Mammary epithelial cell (primary cell): ENCODE measurements around the gene TCL1A.

Source experiments
- EZH2 ChIP-seq: IDR thresholded peaks from 2 replicates; pipeline ENCODE4 v1.6.1; 2012; ENCODE audit warnings: low read length, inconsistent platforms, borderline replicate concordance
- TF ChIP-seq, protein P1 (sequence below), 2 donors: IDR thresholded peaks in 1 of 2; conservative IDR thresholded peaks in 1 of 2; 2 replicates each; pipeline ENCODE4 v1.5.1; 2011 to 2012; ENCODE audit warnings: inconsistent platforms in 2 of 2, low read length in 2 of 2, mild to moderate bottlenecking in 2 of 2, control low read depth in 1 of 2, low read depth in 1 of 2; ENCODE audit not compliant: insufficient read depth in 1 of 2; ENCODE audit errors: extremely low read depth in 1 of 2

DNA sequence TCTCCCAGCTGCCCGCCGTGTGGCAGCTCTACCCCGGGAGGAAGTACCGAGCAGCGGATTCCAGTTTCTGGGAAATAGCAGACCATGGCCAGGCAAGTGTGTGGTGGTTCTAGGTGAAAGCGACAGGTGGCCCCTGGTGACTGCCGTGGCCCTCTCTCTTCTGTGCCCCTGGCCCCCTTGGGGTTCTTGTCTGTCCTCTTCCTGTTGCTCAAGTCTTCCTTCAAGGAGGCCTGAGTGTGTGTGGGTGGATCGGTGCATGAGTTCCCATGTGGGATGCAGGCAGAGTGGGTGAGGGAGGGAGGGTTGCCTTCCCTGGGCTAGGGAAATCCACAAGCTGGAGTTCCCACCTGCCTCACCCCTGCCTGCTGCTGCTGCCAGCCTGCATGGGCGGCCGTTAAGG lies 23.1 kb downstream of the TCL1A start:
- TF ChIP-seq, protein P1, sequence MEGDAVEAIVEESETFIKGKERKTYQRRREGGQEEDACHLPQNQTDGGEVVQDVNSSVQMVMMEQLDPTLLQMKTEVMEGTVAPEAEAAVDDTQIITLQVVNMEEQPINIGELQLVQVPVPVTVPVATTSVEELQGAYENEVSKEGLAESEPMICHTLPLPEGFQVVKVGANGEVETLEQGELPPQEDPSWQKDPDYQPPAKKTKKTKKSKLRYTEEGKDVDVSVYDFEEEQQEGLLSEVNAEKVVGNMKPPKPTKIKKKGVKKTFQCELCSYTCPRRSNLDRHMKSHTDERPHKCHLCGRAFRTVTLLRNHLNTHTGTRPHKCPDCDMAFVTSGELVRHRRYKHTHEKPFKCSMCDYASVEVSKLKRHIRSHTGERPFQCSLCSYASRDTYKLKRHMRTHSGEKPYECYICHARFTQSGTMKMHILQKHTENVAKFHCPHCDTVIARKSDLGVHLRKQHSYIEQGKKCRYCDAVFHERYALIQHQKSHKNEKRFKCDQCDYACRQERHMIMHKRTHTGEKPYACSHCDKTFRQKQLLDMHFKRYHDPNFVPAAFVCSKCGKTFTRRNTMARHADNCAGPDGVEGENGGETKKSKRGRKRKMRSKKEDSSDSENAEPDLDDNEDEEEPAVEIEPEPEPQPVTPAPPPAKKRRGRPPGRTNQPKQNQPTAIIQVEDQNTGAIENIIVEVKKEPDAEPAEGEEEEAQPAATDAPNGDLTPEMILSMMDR (conservative IDR thresholded peaks at IDR 0.05 in 1 of 2, IDR thresholded peaks at IDR 0.05 in 1 of 2; ENCODE audit: extremely low read depth in 1 of 2, insufficient read depth in 1 of 2, low read depth in 1 of 2, low read length in 2 of 2), result no peak
- no peak for TF ChIP-seq EZH2
